HFFc6 (cell line): ENCODE results near the gene GMFB. TPM values are rescaled to one million over a fixed set of nuclear protein-coding genes. Genes with fewer than 3 reads are reported as not detected.
A peak's percentile ranks its signal among the peaks of the same experiment; 100 is the strongest.

Source experiments
- DNase-seq: peaks from one replicate; pipeline ENCODE4 v3.0.0-alpha.2; 2018
- H3K27ac Mint-ChIP-seq: 2 replicates; pipeline ENCODE4 v1.8.0; 2020; ENCODE audit warnings: mild to moderate bottlenecking, mixed read lengths
- H3K27me3 Mint-ChIP-seq: 2 replicates; pipeline ENCODE4 v1.8.0; 2021; ENCODE audit warnings: mild to moderate bottlenecking, moderate library complexity, mixed read lengths; ENCODE audit not compliant: insufficient read depth
- H3K36me3 Mint-ChIP-seq: 2 replicates; pipeline ENCODE4 v1.8.0; 2021; ENCODE audit warnings: low read depth, mixed read lengths
- H3K4me1 Mint-ChIP-seq: 2 replicates; pipeline ENCODE4 v1.8.0; 2020; ENCODE audit warnings: low read depth, mixed read lengths
- H3K4me3 Mint-ChIP-seq: 2 replicates; pipeline ENCODE4 v1.8.0; 2020; ENCODE audit warnings: mild to moderate bottlenecking, moderate library complexity, mixed read lengths
- H3K9me3 Mint-ChIP-seq: 2 replicates; pipeline ENCODE4 v1.8.0; 2020; ENCODE audit warnings: mild to moderate bottlenecking, mixed read lengths
- CTCF ChIP-seq: fragments of 200-600 bp; sonication (generic); IDR thresholded peaks from 2 replicates; pipeline ENCODE4 v1.5.0; 2021; ENCODE audit warnings: antibody characterized with exemption, mild to moderate bottlenecking
- total RNA-seq, 6 experiments: library from RNA; stranded (reverse); fragmentation: NEBNext Ultra II Directional; extraction: Animal tissue kit (Norgen Biotek cat#: 25700); gene quantifications; 2 replicates in 1 of 6; 3 replicates in 5 of 6; pipeline ENCODE4 v1.2.3, GENCODE V29; 2021

GMFB gene
- total RNA-seq, 6 experiments from 2014 or later, result 70.9 to 98.7 (median 77.1) TPM

- no peaks in the 10 kb centered on the region for H3K9me3 Mint-ChIP-seq
- H3K27ac Mint-ChIP-seq, result peak overlapping the region; percentile 33; the same call in 1 of the 2 replicates
- TF ChIP-seq CTCF, result no peak
- H3K4me3 Mint-ChIP-seq, result no peak overlapping the region; the same call in 1 of the 2 replicates
- no peaks in the 10 kb centered on the region; the same call in 1 of the 2 replicates for H3K27me3 Mint-ChIP-seq
- no peak for DNase-seq
- H3K36me3 Mint-ChIP-seq, result peaks cover 52% of the 10 kb centered on the region
- H3K4me1 Mint-ChIP-seq, result peaks cover 50% of the 10 kb centered on the region
Observed at GRCh38 chr14:54480830-54481562, 7.8 kb downstream of the GMFB start.

- Mint-ChIP-seq H3K27me3 (no peaks in the 10 kb centered on the region; the same call in 1 of the 2 replicates), H3K4me1 (peaks cover 35% of the 10 kb centered on the region), H3K36me3 (peaks cover 48% of the 10 kb centered on the region), H3K4me3 (no peak overlapping the region), H3K27ac (peak overlapping the region; percentile 38; the same call in 1 of the 2 replicates), H3K9me3 (no peaks in the 10 kb centered on the region)
- DNase-seq, result no peak
- no peak for TF ChIP-seq CTCF
Observed at GRCh38 chr14:54478636-54479215, 10.1 kb downstream of the GMFB start.

- H3K36me3 Mint-ChIP-seq, result peaks cover 46% of the 10 kb centered on the region
- H3K27ac Mint-ChIP-seq, result peak overlapping the region; percentile 58
- no peak for TF ChIP-seq CTCF
- no peaks in the 10 kb centered on the region for H3K9me3 Mint-ChIP-seq
- H3K4me1 Mint-ChIP-seq, result peaks cover 7% of the 10 kb centered on the region
- no peaks in the 10 kb centered on the region; the same call in 1 of the 2 replicates for H3K27me3 Mint-ChIP-seq
- no peak for DNase-seq
- H3K4me3 Mint-ChIP-seq, result no peak overlapping the region
Observed at GRCh38 chr14:54475911-54476310, 12.9 kb downstream of the GMFB start.

GRCh38 chr14:54475187-54475899 is 13.4 kb downstream of the GMFB start:
- no peak for TF ChIP-seq CTCF
- Mint-ChIP-seq H3K27ac (peak overlapping the region; percentile 58), H3K4me3 (no peak overlapping the region)

GRCh38 chr14:54474232-54474793 is 14.5 kb downstream of the GMFB start:
- Mint-ChIP-seq H3K36me3 (peaks cover 46% of the 10 kb centered on the region), H3K9me3 (no peaks in the 10 kb centered on the region), H3K27ac (no peak overlapping the region), H3K27me3 (no peaks in the 10 kb centered on the region; the same call in 1 of the 2 replicates), H3K4me1 (peaks cover 7% of the 10 kb centered on the region), H3K4me3 (no peak overlapping the region)
- no peak for DNase-seq
- TF ChIP-seq CTCF, result no peak

More at GRCh38 chr14:54475187-54475899, 13.4 kb downstream of the GMFB start:
- Mint-ChIP-seq H3K4me1 (peaks cover 7% of the 10 kb centered on the region), H3K36me3 (peaks cover 46% of the 10 kb centered on the region), H3K27me3 (no peaks in the 10 kb centered on the region; the same call in 1 of the 2 replicates), H3K9me3 (no peaks in the 10 kb centered on the region)
- DNase-seq, result no peak
